ENCODE measurements around the gene CLCNKA.

DNA sequence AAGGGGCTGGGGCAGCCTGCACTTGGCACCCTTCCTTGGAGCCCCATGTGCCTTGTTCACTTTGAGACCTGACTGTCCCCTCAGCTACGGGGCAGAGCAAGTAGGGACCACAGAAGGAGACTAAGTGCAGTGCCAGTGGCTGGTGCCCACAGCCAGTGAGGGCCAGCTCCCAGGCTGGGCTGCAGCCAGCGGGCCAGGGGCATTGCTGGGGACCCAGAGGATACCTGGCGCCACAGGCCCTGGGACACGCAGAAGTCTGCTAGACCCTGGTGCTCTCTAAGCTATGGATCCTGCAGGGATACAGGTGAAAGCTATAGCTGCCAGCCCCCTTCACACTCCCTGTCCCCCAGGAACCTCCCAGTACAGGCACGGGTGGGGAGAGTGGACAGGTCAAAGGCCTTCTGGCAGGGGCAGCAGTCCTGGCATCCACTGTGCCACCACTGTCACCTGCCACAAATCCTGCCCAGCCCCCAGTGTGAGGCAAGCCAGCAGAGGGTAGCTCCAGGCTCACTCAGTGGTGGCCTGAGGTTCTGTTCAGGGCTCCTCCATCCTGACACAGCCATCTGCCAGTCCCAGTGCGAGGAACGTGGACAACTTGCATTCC, 1.3 kb downstream of the CLCNKA start:
- TF ChIP-seq, protein P1, sequence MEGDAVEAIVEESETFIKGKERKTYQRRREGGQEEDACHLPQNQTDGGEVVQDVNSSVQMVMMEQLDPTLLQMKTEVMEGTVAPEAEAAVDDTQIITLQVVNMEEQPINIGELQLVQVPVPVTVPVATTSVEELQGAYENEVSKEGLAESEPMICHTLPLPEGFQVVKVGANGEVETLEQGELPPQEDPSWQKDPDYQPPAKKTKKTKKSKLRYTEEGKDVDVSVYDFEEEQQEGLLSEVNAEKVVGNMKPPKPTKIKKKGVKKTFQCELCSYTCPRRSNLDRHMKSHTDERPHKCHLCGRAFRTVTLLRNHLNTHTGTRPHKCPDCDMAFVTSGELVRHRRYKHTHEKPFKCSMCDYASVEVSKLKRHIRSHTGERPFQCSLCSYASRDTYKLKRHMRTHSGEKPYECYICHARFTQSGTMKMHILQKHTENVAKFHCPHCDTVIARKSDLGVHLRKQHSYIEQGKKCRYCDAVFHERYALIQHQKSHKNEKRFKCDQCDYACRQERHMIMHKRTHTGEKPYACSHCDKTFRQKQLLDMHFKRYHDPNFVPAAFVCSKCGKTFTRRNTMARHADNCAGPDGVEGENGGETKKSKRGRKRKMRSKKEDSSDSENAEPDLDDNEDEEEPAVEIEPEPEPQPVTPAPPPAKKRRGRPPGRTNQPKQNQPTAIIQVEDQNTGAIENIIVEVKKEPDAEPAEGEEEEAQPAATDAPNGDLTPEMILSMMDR (IDR thresholded peaks at IDR 0.05) = no peak
- no peak for TF ChIP-seq POLR2A (IDR thresholded peaks at IDR 0.05)
